Astrocyte of the spinal cord (primary cell): ENCODE measurements around the gene MKRN2.

ENCODE experiments used
- DNase-seq: peaks from one replicate; pipeline ENCODE4 v3.0.0; 2011; ENCODE audit warnings: low read depth, low spot score
- H3K4me3 ChIP-seq: 2 replicates; pipeline ENCODE4 v1.5.1; 2011; ENCODE audit warnings: low read depth, mild to moderate bottlenecking, low read length, moderate library complexity
- in situ Hi-C: cut with HindIII; loops from 2 replicates; pipeline ENCODE4 v1.10.0; 2017; ENCODE audit warnings: low sequenced_read_pairs
- TF ChIP-seq, protein P1 (sequence below): IDR thresholded peaks from 2 replicates; pipeline ENCODE4 v1.5.1; 2012; ENCODE audit warnings: low read depth, mild to moderate bottlenecking, low read length, inconsistent platforms

Gene MKRN2

DNA sequence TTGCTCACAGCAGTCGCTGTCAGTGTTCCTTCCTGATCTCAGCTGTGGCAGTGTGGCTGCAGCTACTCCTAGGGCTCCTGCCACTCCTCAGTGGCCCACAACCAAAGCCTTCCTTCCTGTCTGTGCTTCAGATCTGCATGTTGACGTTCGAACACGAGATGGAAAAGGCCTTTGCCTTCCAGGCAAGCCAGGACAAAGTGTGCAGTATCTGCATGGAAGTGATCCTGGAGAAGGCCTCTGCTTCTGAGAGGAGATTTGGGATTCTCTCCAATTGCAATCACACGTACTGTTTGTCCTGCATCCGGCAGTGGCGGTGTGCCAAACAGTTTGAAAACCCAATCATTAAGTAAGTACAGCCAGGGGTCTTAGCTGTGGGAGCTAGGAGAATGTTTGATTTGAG is 17.8 kb downstream of the MKRN2 start:
- in situ Hi-C loops: no loop called here
- H3K4me3 ChIP-seq: no peak overlapping the region
- DNase-seq: no peak
- TF ChIP-seq, protein P1, sequence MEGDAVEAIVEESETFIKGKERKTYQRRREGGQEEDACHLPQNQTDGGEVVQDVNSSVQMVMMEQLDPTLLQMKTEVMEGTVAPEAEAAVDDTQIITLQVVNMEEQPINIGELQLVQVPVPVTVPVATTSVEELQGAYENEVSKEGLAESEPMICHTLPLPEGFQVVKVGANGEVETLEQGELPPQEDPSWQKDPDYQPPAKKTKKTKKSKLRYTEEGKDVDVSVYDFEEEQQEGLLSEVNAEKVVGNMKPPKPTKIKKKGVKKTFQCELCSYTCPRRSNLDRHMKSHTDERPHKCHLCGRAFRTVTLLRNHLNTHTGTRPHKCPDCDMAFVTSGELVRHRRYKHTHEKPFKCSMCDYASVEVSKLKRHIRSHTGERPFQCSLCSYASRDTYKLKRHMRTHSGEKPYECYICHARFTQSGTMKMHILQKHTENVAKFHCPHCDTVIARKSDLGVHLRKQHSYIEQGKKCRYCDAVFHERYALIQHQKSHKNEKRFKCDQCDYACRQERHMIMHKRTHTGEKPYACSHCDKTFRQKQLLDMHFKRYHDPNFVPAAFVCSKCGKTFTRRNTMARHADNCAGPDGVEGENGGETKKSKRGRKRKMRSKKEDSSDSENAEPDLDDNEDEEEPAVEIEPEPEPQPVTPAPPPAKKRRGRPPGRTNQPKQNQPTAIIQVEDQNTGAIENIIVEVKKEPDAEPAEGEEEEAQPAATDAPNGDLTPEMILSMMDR: no peak

DNA sequence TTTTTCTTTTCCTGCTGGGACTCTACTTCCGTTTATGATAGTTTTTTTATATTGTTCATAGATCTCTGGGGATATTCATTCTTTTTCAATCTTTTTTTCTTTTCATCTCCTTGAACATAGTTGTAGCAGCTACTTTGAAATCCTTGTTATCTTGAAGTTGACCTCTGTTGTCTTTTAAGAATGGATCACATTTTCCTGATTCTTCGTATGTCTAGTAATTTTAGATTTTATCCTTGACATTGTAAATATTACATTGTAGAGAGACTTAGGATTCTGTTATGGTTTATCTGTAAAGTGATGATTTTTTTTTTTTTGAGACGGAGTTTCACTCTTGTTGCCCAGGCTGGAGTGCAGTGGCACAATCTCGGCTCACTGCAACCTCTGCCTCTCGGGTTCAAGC is 20.5 kb downstream of the MKRN2 start:
- in situ Hi-C loops: no loop called here
- no peak for DNase-seq
- H3K4me3 ChIP-seq: no peak overlapping the region
- TF ChIP-seq, protein P1: no peak

DNA sequence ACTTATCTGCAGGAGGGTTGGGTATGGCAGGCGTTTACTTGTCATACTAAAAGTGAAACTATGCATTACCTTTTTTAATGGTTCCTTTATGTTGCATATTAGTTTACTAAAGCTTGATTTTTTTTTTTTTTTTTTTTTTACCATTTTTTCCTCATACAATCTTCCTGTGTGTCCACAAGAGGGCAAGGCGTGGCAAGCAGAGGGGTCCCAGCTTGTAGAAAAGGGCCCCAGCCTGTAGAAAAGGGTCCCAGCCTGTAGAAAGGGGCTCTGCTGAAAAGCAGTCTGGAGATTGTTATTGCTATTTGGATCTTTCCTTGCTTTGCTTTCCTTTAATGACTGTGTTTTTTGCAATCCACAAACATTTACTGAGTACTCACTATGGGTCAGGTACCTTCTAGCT is 21.9 kb downstream of the MKRN2 start:
- in situ Hi-C loops: no loop called here
- TF ChIP-seq, protein P1: peak; percentile 35
- no peak overlapping the region for H3K4me3 ChIP-seq
- no peak for DNase-seq

DNA sequence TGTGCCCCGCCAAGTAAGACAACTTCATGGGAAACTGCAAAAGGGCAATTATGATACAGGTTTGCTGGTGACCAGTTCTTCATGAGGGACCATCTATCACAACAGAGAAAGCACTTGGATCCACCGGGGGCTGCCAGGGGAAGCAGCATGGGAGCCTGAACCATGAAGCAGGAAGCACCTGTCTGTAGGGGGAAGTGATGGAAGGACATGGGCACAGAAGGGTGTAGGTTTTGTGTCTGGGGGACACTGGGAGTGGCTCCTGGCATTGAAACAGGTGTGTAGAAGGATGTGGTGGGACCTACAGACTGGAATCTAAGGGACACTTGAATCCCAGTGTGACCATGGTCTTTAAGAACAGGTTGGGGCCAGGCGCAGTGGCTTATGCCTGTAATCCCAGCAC is 22.6 kb downstream of the MKRN2 start:
- in situ Hi-C loops: no loop called here
- no peak for DNase-seq
- TF ChIP-seq, protein P1: no peak
- H3K4me3 ChIP-seq: no peak overlapping the region

DNA sequence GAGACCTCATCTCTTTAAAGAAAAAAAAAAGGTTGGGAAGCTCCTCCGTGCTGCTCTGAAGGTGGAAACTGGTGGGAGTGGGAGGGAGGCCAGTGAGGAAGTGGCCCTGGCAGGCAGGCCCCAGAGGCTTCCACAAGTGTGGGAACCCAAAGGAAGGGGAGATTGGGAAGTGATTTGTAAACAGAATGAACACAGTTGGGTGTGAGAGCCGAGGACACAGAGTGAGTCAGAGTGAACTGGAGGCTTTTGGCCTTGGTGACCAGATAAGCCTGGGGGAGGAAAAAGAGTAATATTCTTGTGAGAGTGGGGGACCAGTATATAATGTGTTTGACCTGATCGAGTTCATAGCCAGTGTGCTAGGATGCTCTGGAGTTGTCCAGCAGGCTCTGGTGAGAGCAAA is 23.0 kb downstream of the MKRN2 start:
- no peak overlapping the region for H3K4me3 ChIP-seq
- in situ Hi-C loops: no loop called here
- TF ChIP-seq, protein P1: no peak
- no peak for DNase-seq

DNA sequence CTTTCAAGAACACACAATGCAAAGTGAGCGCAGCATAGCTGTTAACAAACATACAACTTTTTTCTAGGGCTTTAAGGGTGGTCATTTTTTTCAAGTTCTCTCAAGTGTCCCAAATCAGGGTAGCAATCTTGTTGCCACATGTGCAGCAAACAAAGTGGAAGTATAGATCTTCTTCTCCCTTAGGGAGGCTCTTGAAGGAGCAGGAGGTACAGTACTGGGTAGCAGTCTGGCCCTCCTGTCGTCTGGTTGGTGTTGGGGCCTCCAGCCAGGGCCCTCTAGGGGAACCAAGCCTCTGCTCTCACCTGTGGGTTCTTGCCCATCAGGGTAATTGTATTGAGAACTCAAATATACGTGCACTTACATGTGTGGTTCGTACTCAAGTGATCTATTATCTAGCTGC is 25.8 kb downstream of the MKRN2 start:
- no peak for DNase-seq
- TF ChIP-seq, protein P1: no peak
- no peak overlapping the region for H3K4me3 ChIP-seq
- in situ Hi-C loops: no loop called here

DNA sequence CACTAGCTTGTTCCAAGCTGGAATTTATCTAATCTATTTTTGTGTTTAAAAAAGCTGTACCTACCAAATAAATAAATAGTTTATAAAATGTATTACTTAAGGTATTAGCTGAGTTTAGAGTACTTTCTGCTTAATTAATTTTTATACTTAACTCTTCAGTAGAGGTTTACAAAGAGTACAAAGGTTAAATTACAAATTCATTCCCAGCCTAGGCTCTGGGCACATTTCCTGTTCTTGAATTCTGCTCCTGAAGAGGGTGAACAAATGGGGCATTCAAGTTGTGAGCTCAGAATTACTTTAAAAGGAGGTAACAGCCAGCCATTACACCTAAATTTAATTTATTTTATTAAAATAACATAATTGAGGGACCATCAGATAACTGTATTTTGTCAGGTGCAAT is 26.4 kb downstream of the MKRN2 start:
- H3K4me3 ChIP-seq: no peak overlapping the region
- no peak for DNase-seq
- in situ Hi-C loops: no loop called here
- TF ChIP-seq, protein P1: no peak
